Right renal cortex interstitium (tissue), 3 donors: Measurements from ENCODE around the gene MALAT1. TPM values are rescaled to one million over a fixed set of nuclear protein-coding genes. Genes with fewer than 3 reads are reported as not detected.
"Not testable (repeated sequence)": the region's sequence is repeated elsewhere in the genome, so short reads cannot be mapped to it uniquely, and the experiment has no call there.

Source experiments
- DNase-seq, 3 donors: peaks; one replicate each; pipeline ENCODE4 v3.0.0-alpha.2; 2013; ENCODE audit warnings: low read depth in 3 of 3, low spot score in 2 of 3
- polyA plus RNA-seq, 3 donors: library from polyadenylated mRNA; unstranded; fragments of 120-200 nt; gene quantifications; one replicate each; pipeline ENCODE4 v1.2.1, GENCODE V29; 2013; ENCODE audit not compliant: insufficient read length in 3 of 3

Gene MALAT1
- polyA plus RNA-seq: 1,000 to 10,000 TPM in 1 of 3 donors, 100 to 1,000 TPM in 2; 444 to 1,042 (median 635) TPM

DNA sequence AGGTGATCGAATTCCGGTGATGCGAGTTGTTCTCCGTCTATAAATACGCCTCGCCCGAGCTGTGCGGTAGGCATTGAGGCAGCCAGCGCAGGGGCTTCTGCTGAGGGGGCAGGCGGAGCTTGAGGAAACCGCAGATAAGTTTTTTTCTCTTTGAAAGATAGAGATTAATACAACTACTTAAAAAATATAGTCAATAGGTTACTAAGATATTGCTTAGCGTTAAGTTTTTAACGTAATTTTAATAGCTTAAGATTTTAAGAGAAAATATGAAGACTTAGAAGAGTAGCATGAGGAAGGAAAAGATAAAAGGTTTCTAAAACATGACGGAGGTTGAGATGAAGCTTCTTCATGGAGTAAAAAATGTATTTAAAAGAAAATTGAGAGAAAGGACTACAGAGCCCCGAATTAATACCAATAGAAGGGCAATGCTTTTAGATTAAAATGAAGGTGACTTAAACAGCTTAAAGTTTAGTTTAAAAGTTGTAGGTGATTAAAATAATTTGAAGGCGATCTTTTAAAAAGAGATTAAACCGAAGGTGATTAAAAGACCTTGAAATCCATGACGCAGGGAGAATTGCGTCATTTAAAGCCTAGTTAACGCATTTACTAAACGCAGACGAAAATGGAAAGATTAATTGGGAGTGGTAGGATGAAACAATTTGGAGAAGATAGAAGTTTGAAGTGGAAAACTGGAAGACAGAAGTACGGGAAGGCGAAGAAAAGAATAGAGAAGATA lies at the start of gene MALAT1:
Gene MALAT1, plus strand, starts transcription at position 69 of the 736 bp plus-strand sequence.
- peak; percentile 94 to 95 (median 95) for DNase-seq

DNA sequence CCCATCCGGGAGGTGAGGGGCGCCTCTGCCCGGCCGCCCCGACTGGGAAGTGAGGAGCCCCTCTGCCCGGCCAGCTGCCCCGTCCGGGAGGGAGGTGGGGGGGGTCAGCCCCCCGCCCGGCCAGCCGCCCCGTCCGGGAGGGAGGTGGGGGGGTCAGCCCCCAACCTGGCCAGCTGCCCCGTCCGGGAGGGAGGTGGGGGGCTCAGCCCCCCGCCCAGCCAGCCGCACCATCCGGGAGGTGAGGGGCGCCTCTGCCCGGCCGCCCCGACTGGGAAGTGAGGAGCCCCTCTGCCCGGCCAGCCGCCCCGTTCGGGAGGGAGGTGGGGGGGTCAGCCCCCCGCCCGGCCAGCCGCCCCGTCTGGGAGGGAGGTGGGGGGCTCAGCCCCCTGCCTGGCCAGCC lies 47.5 kb upstream of the MALAT1 start:
- DNase-seq: not testable (repeated sequence)

DNA sequence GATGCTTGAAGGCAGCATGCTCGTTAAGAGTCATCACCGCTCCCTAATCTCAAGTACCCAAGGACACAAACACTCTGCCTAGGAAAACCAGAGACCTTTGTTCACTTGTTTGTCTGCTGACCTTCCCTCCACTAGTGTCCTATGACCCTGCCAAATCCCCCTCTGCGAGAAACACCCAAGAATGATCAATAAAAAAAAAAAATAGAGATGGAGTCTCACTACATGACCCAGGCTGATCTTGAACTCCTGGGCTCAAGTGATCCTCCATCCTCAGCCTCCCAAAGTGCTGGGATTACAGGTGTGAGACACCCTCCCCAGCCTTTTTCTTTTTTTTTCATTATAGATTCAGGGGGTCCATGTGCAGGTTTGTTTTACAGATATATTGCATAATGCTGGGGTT lies 46.6 kb upstream of the MALAT1 start:
- DNase-seq: not testable (repeated sequence)

DNA sequence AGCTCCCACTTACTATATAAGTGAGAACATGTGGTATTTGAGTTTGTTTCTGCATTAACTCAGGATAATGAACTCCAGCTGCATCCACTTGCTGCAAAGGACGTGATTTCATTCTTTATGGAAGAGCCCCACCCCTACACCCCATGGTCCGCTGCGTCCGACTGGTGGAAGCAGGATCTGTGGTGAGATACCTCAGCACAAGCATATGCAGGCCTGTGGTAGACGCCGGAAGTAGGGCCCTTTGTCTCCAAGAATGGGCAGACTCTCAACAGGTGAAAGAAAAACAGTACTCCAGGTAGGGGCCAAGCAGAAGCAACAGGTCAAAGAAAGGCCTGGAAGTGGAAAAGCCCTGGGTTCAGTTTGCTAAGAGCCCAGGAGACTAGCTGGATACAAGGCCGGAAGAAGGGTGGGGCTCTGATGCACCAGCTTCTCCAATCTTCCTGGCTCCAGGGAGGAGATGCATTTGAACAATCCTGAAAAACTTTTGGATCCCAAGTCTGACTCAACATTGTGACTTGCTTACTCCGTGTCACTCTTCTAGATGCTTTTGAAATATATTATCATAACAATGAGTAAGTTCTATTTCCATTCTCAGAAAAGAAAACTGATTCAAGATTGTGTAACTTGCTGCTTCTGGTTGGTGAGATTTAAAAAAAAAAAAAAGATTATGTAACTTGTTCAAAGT lies 45.9 kb upstream of the MALAT1 start:
- no peak for DNase-seq

DNA sequence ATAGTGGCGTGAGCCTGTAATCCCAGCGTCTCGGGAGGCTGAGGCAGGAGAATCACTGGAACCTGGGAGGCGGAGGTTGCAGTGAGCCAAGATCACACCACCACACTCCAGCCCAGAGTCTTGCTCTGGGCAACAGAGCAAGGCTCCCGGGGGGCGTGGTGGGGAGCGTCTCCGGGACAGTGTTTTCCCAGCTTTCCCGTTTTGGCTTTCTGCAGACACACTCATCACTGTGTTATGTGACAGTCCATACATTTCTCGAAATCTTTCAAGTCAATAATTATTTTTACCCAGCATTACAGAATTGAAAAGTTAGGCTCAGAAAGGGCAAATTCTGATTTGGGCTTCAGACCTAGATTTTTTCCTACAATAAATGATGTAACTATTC lies 44.5 kb upstream of the MALAT1 start:
- DNase-seq: no peak

DNA sequence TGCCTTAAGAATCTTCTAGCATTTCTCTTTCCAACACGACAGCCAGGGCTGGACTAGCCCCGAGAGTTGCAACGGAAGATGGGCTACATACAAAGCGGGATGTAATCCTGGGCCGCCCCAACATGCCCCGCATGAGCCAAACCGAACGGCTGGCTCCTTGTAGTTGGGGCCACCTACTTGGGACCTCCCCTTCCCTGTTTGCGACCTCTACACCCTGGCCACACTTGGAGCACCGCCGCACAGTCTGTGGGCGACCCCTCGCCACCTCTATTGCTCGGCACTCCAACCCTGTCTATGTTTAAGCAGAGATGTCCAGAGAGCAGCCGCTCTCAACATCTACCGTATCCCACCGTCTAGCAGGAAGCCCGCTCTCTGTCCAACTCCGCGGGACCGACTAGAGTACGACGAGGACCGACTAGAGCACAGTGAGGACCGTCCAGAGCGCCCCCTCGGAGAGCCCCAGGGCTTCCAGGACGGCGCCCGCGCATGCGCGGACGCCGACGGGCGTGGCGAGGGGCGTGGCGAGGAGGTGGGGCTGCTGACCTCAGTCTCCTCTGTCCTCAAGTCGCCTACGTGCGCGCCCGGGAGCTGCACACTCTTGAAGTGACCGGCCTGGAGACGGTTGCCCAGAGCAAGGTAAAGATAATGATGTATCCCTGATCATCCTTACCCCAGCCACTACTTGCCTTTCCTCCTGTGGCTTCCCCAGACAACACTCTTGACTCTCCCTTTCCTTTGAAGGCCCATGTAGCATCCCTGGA lies 44.0 kb upstream of the MALAT1 start:
- DNase-seq: peak; percentile 69 to 80 (median 75)

DNA sequence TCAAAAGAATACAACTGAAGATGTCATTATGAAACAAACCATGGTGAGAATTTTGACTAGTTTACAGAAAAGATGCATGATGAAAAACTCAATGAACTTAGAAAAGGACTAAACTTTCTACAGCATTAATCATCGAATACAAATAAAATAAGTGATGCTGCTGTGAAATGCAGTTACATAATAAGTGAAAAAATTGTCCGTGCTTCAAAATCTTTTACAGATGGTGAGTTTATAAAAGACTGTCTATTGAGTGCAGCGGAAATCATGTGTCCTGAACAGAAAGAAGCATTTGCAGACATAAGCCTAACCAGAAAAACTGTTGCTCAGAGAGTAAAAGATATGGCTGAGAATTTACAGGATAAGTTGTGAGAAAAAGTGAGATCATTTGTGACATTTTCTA lies 42.4 kb upstream of the MALAT1 start:
- DNase-seq: no peak

DNA sequence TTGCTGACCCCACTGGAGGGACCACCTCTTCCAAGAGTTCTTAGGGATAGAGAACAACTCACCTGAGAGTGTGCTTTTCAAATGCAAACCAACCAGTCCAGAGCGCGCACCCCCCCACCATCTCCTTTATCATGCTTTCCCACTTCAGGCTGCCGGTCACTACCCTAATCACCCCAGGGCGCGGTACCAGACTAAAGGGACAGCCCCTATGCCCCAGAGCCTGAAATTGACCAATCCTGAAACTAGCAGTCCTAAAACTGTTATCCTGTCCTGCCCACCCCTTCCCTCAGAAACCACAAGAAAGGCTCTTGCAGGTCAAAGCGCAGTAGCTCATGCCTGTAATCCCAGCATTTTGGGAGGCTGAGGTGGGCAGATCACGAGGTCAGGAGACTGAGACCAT lies 39.3 kb upstream of the MALAT1 start:
- DNase-seq: no peak

DNA sequence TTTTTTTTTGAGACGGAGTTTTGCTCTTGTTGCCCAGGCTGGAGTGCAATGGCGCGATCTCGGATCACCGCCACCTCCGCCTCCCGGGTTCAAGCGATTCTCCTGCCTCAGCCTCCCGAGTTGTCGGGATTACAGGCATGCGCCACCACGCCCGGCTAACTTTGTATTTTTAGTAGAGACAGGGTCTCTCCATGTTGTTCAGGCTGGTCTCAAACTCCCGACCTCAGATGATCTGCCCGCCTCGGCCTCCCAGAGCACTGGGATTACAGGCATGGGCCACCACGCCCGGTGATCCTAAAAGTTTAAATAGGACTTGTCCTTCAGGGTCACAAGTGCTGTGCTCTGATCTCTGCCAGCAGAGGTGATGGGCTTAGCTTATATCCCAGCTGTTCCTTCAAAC lies 33.4 kb upstream of the MALAT1 start:
- DNase-seq: not testable (repeated sequence)

DNA sequence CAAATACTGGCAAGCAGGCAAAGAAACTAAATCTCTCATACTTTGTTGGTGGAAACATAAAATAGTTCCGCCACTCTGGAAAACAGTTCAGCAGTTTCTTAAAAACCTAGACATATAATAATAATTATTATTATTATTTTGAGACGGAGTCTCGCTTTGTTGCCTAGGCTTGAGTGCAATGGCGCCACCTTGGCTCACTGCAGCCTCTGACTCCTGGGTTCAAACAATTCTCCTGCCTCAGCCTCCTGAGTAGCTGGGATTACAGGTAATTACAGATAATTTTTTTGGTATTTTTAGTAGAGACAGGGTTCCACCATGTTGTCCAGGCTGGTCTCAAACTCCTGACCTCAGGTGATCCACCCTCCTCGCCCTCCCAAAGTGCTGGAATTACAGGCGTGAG lies 31.5 kb upstream of the MALAT1 start:
- not testable (repeated sequence) for DNase-seq

DNA sequence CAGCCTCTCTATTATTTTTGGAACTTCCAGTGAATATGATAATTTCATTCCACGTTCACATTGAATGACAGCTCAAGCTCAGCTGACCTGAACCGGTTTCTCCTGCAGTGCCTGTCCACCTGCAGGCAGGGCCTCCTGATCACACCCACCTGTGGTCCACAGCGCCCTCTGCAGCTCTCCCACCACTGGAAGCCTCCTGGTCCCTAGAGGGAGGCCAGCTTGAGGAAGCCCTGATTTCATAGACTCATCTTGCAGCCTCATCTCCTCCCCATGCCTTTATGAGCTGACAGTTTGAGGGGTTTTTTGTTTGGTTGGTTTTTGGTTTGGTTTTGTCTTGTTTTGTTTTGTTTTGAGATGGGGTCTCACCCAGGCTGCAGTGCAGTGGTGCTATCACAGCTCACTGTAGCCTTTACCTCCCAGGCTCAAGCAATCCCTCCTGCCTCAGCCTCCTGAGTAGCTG lies 29.9 kb upstream of the MALAT1 start:
- DNase-seq: no peak

DNA sequence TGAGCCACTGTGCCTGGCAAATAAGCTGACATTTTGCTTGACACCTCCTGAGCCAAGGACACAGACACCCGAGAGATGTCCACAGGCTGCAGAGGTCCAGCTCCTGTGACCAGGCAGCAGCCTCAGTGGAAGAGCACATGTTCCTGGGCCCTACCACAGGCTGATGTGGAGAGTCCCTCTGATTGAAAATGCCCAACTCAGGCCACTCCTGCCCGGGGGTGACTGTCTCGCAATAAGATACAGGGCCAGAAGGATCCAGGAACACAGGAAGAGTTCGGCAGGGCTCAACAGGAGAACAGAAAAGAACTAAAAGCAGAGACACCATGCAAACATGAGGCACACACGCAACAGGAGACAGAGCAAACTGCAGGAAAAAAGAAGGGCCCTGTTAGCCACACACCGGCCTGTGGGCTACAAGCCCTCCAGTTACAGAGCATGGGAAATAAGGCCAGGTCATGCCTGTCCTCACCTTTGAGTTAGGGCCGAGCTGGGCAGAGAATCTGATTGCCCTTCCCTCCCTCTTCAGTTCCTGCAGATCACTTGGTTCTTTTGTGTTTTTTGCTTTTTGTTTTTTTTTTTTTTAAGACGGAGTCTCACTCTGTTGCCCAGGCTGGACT lies 28.3 kb upstream of the MALAT1 start:
- no peak for DNase-seq

DNA sequence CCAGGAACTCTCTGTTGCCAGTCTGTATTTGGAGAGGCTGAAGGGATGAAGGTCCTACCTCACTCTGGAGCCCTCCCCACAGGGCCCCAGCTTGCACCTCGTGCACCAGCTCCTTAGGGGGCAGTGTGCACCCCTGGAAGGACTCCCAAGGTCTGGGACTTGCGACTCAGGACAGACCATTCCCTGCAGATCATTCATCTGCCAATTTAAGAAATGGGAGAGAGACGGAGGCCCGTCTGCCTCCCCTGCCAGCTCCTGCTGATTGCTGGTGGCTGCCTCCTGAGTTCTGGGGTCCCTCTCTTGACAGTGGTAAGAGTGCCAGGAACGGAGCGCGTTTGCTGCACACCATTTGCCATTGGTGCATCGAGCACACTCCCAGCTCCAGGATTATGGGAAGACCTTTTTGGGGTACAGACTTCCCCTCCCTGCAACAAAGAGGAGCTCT lies 27.4 kb upstream of the MALAT1 start:
- no peak for DNase-seq

DNA sequence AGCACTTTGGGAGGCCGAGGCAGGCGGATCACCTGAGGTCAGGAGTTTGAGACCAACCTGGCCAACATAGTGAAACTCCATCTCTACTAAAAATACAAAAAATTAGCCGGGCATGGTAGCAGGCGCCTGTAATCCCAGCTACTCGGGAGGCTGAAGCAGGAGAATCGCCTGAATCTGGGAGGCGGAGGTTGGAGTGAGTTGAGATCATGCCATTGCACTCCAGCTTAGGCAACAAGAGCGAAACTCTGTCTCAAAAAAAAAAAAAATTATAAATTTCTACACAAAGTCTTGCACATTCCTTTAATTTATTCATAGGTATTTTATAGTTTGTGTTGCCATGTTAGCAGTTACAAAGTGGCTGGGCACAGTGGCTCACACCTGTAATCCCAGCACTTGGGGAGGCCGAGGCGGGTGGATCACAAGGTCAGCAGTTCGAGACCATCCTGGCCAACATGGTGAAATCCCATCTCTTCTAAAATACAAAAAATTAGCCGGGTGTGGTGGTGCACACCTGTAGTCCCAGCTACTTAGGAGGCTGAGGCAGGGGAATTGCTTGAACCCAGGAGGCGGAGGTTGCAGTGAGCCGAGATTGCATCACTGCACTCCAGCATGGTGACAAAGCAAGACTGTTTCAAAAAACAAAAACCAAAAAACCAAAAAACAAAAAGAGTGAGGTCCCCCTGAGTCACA lies 26.1 kb upstream of the MALAT1 start:
- not testable (repeated sequence) for DNase-seq

DNA sequence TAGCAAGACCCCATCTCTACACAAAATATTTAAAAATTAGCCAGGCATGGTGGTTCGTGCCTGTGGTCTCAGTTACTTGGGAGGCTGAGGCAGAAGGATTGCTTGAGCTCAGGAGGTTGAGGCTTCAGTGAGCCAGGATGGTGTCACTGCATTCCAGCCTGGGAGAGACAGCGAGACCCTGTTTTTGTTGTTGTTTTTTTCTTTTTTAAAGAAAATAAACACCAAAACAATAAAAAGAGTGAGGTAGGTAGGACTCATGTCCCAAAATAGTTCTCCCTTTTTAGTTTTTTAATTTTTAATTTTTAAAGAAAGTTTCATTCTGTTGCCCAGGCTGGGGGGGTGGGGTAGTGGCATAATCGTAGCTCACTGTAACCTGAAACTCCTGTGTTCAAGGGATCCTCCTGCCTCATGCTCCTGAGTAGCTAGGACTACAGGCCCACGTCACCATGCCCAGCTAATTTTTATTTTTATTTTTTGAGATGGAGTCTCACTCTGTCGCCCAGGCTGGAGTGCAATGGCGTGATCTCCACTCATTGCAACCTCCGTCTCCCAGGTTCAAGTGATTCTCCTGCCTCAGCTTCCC lies 25.5 kb upstream of the MALAT1 start:
- DNase-seq: no peak

DNA sequence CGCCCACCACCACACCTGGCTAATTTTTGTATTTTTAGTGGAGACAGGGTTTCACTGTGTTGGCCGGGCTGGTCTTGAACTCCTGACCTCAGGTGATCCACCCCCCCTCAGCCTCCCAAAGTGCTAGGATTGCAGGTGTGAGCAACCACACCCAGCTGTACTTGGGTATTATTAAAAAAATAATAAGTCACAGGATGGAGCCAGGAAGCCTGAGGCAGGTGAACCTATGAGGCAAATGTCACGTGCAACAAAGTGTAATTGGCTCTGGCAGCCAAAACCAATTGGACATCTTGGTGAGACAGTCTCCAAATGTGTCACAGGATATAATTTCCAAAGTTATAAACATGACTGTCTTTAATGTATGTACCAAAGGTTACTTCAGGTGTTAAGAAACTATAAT lies 24.0 kb upstream of the MALAT1 start:
- no peak for DNase-seq

DNA sequence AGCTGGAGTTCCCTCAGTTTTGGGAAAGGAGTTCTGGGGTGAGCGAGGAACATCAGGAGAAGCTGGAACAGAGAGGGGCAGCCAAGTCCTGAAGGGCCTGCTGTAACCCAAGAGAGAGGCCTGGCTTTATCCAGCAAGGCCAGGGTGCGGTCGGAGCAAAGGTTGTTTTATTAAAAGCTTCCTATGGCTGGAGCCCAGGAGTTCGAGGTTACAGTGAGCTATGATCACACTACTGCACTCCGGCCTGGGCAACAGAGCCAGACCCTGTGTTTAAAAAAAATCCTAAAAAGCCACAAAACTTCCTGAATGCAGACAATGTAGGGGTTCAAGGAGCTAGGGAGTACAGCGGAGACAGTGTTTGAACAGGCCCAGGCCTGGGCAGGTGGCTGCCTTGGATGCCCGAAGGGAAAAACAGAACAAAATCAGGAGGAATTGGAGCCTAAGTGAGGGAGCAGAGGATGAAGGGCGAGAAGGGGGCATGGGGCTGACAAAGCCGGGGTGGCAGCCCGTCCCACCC lies 22.2 kb upstream of the MALAT1 start:
- no peak for DNase-seq

DNA sequence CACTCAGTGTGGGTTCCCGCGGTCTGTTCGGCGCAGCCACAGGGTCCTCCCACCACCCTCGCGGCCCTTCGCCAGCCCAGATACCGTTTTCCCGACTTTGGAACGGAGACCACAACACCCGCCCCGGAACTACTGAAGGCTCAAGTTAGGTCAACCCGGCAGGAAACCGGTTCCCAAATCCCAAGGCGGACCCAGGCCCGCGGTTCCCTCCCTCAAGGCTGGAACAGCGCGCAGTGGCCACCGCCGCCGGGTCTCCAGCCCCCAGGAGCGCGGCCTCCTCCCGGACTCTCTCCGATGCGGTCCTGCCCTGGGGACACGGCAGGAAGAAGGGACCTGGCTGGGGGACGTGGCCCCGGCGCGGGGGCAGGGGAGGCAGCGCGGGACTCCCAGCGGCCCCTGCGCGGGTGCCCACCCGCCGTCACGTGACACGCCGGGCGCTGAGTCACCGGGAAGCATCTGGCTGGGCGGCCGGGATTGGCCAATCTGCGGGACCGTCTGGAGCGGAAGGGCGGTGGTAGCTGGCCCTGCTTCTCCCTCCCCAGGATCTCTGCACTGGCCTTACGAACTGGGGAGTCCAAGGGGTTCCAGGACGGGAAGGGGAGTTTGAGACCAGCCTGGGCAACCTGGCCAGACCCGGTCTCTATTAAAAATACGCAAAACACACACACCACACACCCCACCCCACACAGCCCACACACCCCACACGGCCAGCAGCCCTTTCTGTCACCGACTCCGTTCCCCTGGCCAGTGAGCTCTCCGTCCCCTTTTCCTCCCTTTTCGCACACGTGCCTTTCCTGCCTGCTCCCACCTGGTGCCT lies 21.5 kb upstream of the MALAT1 start:
- DNase-seq: peak in 1 of 3 donors; percentile 87
